Raji (cell line): Measurements from ENCODE around the gene SLC8A2.

ENCODE experiments used
- POLR2A ChIP-seq: IDR thresholded peaks from 2 replicates; pipeline ENCODE4 v1.6.1; 2011; ENCODE audit warnings: low read depth, low read length, control low read depth; ENCODE audit not compliant: insufficient read depth

SLC8A2 gene

GRCh38 chr19:47419789-47420188, 51.9 kb downstream of the SLC8A2 start:
- TF ChIP-seq POLR2A, result no peak

GRCh38 chr19:47419030-47419783, 52.5 kb downstream of the SLC8A2 start, which contains the start of gene MEIS3:
Gene MEIS3, minus strand, starts transcription at chr19:47419527. Its CDS starts 446 bp downstream, at chr19:47419081.
- TF ChIP-seq POLR2A, result no peak

- no peak for TF ChIP-seq POLR2A
Measured at GRCh38 chr19:47418692-47419029, 53.0 kb downstream of the SLC8A2 start.

GRCh38 chr19:47417746-47418691, 53.7 kb downstream of the SLC8A2 start:
- no peak for TF ChIP-seq POLR2A

- no peak for TF ChIP-seq POLR2A
Measured at GRCh38 chr19:47417107-47417745, 54.5 kb downstream of the SLC8A2 start.

- no peak for TF ChIP-seq POLR2A
Measured at GRCh38 chr19:47416643-47416985, 55.1 kb downstream of the SLC8A2 start.

- TF ChIP-seq POLR2A, result no peak
Measured at GRCh38 chr19:47415953-47416642, 55.6 kb downstream of the SLC8A2 start.

- no peak for TF ChIP-seq POLR2A
Measured at GRCh38 chr19:47414469-47414868, 57.2 kb downstream of the SLC8A2 start.

GRCh38 chr19:47413941-47414340, 57.8 kb downstream of the SLC8A2 start:
- TF ChIP-seq POLR2A, result no peak

GRCh38 chr19:47411101-47411500, 60.6 kb downstream of the SLC8A2 start:
- no peak for TF ChIP-seq POLR2A

- TF ChIP-seq POLR2A, result no peak
Measured at GRCh38 chr19:47408156-47408938, 63.3 kb downstream of the SLC8A2 start.

GRCh38 chr19:47407417-47407774, 64.3 kb downstream of the SLC8A2 start:
- no peak for TF ChIP-seq POLR2A

- TF ChIP-seq POLR2A, result no peak
Measured at GRCh38 chr19:47406711-47407416, 64.8 kb downstream of the SLC8A2 start.

- TF ChIP-seq POLR2A, result no peak
Measured at GRCh38 chr19:47405854-47406417, 65.8 kb downstream of the SLC8A2 start.

- no peak for TF ChIP-seq POLR2A
Measured at GRCh38 chr19:47405197-47405550, 66.5 kb downstream of the SLC8A2 start.
